GM21737 (cell line): ENCODE data around the gene NFKBIL1.
"Not testable (repeated sequence)": the region's sequence is repeated elsewhere in the genome, so short reads cannot be mapped to it uniquely, and the experiment has no call there.

Source experiments
- ATAC-seq: cut with Tn5 transposase; IDR thresholded peaks from one replicate; pipeline ENCODE4 v1.9.1; 2021; ENCODE audit warnings: mild to moderate bottlenecking, moderate library complexity; ENCODE audit not compliant: unreplicated experiment

The NFKBIL1 gene

GRCh38 chr6:31580438-31580740 lies 33.0 kb downstream of the NFKBIL1 start:
- ATAC-seq = no peak

GRCh38 chr6:31580807-31581433 lies 33.5 kb downstream of the NFKBIL1 start:
- peak; percentile 54 for ATAC-seq

- ATAC-seq = no peak
Observed at GRCh38 chr6:31581434-31582229, 34.2 kb downstream of the NFKBIL1 start.

- ATAC-seq = no peak
Observed at GRCh38 chr6:31582230-31582643, 34.8 kb downstream of the NFKBIL1 start, which contains the start of gene LTB. TSS of gene LTB (minus strand) at chr6:31582424. CDS start at chr6:31582417, 7 bp downstream.

GRCh38 chr6:31585491-31585890 lies 38.1 kb downstream of the NFKBIL1 start:
- ATAC-seq = no peak

- no peak for ATAC-seq
Observed at GRCh38 chr6:31586008-31586407, 38.6 kb downstream of the NFKBIL1 start, which contains the start of gene LST1. TSS of gene LST1 (plus strand) at chr6:31586277. CDS start at chr6:31587300, 1,023 bp downstream.

- no peak for ATAC-seq
Observed at GRCh38 chr6:31586599-31587281, 39.3 kb downstream of the NFKBIL1 start.

- no peak for ATAC-seq
Observed at GRCh38 chr6:31587791-31588777, 40.7 kb downstream of the NFKBIL1 start.

GRCh38 chr6:31588871-31589650 lies 41.7 kb downstream of the NFKBIL1 start:
- ATAC-seq = no peak

GRCh38 chr6:31590691-31591090 lies 43.3 kb downstream of the NFKBIL1 start:
- ATAC-seq = not testable (repeated sequence)

GRCh38 chr6:31592396-31592771 lies 45.0 kb downstream of the NFKBIL1 start:
- no peak for ATAC-seq

GRCh38 chr6:31597006-31597405 lies 49.6 kb downstream of the NFKBIL1 start:
- no peak for ATAC-seq

GRCh38 chr6:31607317-31607716 lies 59.9 kb downstream of the NFKBIL1 start:
- no peak for ATAC-seq
